Esophagus muscularis mucosa (tissue), 3 donors: ENCODE data around the gene MSH3.

ENCODE experiments used
- CTCF ChIP-seq, 3 experiments: fragments of 200-600 bp in 2 of 3; fragments of 450-650 bp in 1 of 3; sonication (generic) in 2 of 3; IDR thresholded peaks; one replicate each; pipeline ENCODE4 v1.5.1; 2017 to 2019; ENCODE audit warnings: antibody characterized with exemption in 3 of 3, mild to moderate bottlenecking in 2 of 3, moderate library complexity in 1 of 3
- POLR2A ChIP-seq: fragments of 450-650 bp; IDR thresholded peaks from one replicate; pipeline ENCODE4 v1.6.1; 2017; ENCODE audit warnings: antibody characterized with exemption, moderate library complexity, mild to moderate bottlenecking, low read depth
- POLR2AphosphoS5 ChIP-seq, 2 donors: sonication (generic); formaldehyde crosslinking; IDR thresholded peaks; one replicate each; pipeline ENCODE4 v1.6.1; 2017; ENCODE audit warnings: antibody characterized with exemption in 2 of 2

DNA sequence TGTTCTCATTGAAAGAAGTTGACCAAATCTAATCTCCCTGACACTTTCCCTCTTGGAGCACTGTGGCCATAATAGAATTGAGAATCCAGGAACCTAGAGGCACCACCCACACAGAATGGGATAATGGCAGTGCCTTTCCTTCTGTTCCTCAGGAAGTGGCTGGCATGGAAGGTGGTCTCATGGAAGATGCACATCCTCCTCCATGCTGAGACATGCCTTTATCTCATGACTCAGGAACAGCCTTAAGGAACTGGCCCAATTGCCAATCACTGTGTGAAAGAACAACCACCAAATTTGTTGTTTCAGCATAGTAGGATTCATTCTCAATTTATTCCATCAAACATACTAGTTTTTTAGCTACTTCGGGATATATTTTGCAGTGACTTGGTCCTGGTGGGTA is 168.2 kb downstream of the MSH3 start:
- TF ChIP-seq CTCF (IDR thresholded peaks at IDR 0.05) (no peak), POLR2A (no peak), POLR2AphosphoS5 (IDR thresholded peaks at IDR 0.05) (no peak)
